OCI-LY1 (cell line): ENCODE results near the gene ANKIB1.

ENCODE experiments used
- H2AFZ ChIP-seq: fragments of 200-600 bp; sonication (generic), shearing (Covaris generic); 2 replicates; pipeline ENCODE4 v1.6.0; 2014; ENCODE audit warnings: antibody characterized with exemption, mild to moderate bottlenecking, low read length
- H3F3A ChIP-seq: fragments of 200-600 bp; sonication (generic), shearing (Covaris generic); 2 replicates; pipeline ENCODE4 v1.6.0; 2014; ENCODE audit warnings: mild to moderate bottlenecking, antibody characterized with exemption, low read length, moderate library complexity; ENCODE audit not compliant: insufficient read depth
- H3K27ac ChIP-seq: fragments of 200-600 bp; sonication (generic); 2 replicates; pipeline ENCODE4 v1.5.1; 2014; ENCODE audit warnings: low read length, mixed run types, mild to moderate bottlenecking, low read depth; ENCODE audit not compliant: poor library complexity, severe bottlenecking
- H3K27me3 ChIP-seq: fragments of 200-600 bp; sonication (generic); 2 replicates; pipeline ENCODE4 v1.6.0; 2014; ENCODE audit warnings: antibody characterized with exemption, mild to moderate bottlenecking, low read length, moderate library complexity; ENCODE audit not compliant: insufficient read depth
- H3K36me3 ChIP-seq: fragments of 200-600 bp; sonication (generic); 2 replicates; pipeline ENCODE4 v1.6.1; 2014; ENCODE audit warnings: mild to moderate bottlenecking, antibody characterized with exemption, low read length, moderate library complexity, mixed read lengths; ENCODE audit not compliant: insufficient read depth
- H3K4me1 ChIP-seq: fragments of 200-600 bp; sonication (generic); 2 replicates; pipeline ENCODE4 v1.5.1; 2014; ENCODE audit warnings: mild to moderate bottlenecking, low read length, moderate library complexity; ENCODE audit not compliant: insufficient read depth, severe bottlenecking
- H3K4me2 ChIP-seq: fragments of 200-600 bp; sonication (generic), shearing (Covaris generic); 2 replicates; pipeline ENCODE4 v1.6.1; 2014; ENCODE audit warnings: low read length
- H3K4me3 ChIP-seq: fragments of 200-600 bp; sonication (generic); 2 replicates; pipeline ENCODE4 v1.5.1; 2014; ENCODE audit warnings: low read length, low read depth, mild to moderate bottlenecking, mixed read lengths; ENCODE audit not compliant: poor library complexity, severe bottlenecking
- H3K79me2 ChIP-seq: fragments of 200-600 bp; shearing (Covaris generic); 2 replicates; pipeline ENCODE4 v1.6.1; 2016; ENCODE audit warnings: mixed run types, low read length, mixed read lengths; ENCODE audit not compliant: insufficient read depth
- H3K9ac ChIP-seq: fragments of 200-600 bp; sonication (generic), shearing (Covaris generic); 2 replicates; pipeline ENCODE4 v1.6.1; 2014; ENCODE audit warnings: mild to moderate bottlenecking, low read length, mixed read lengths
- H3K9me2 ChIP-seq: fragments of 200-600 bp; sonication (generic), shearing (Covaris generic); 2 replicates; pipeline ENCODE4 v1.6.1; 2014; ENCODE audit warnings: low read depth, mild to moderate bottlenecking, low read length, mixed read lengths
- H3K9me3 ChIP-seq: fragments of 200-600 bp; shearing (Covaris generic); 2 replicates; pipeline ENCODE4 v1.6.1; 2014; ENCODE audit warnings: low read length, mixed read lengths
- H4K20me1 ChIP-seq: fragments of 200-600 bp; sonication (generic), shearing (Covaris generic); 2 replicates; pipeline ENCODE4 v1.6.0; 2016; ENCODE audit warnings: mild to moderate bottlenecking, low read length; ENCODE audit not compliant: insufficient read depth
- CTCF ChIP-seq: fragments of 200-600 bp; sonication (generic), shearing (Covaris generic); IDR thresholded peaks from 2 replicates; pipeline ENCODE4 v1.5.1; 2017; ENCODE audit warnings: mild to moderate bottlenecking, antibody characterized with exemption, low read length, moderate library complexity, mixed read lengths
- EZH2 ChIP-seq: fragments of 200-600 bp; sonication (generic), shearing (Covaris generic); IDR thresholded peaks from 2 replicates; pipeline ENCODE4 v1.8.0; 2017; ENCODE audit warnings: borderline replicate concordance, mixed run types, mild to moderate bottlenecking, antibody characterized with exemption, low read length, moderate library complexity, mixed read lengths

Gene ANKIB1

GRCh38 chr7:92281031-92281430 lies 35.3 kb downstream of the ANKIB1 start:
- no peaks in the 10 kb centered on the region for H4K20me1 ChIP-seq
- no peak overlapping the region for H3K9ac ChIP-seq
- no peak for TF ChIP-seq CTCF
- no peak for TF ChIP-seq EZH2
- no peak overlapping the region for H2AFZ ChIP-seq
- peaks cover 7% of the 10 kb centered on the region for H3K4me1 ChIP-seq
- no peaks in the 10 kb centered on the region for H3K9me2 ChIP-seq
- peaks cover 15% of the 10 kb centered on the region for H3K9me3 ChIP-seq
- no peak overlapping the region for H3K4me2 ChIP-seq
- no peak overlapping the region for H3K4me3 ChIP-seq
- peaks cover 30% of the 10 kb centered on the region for H3K79me2 ChIP-seq
- no peak overlapping the region for H3K27ac ChIP-seq
- H3K36me3 ChIP-seq: peaks cover 16% of the 10 kb centered on the region
- no peaks in the 10 kb centered on the region for H3F3A ChIP-seq
- no peaks in the 10 kb centered on the region for H3K27me3 ChIP-seq

- H3K4me3 ChIP-seq: no peak overlapping the region
- no peak overlapping the region for H3K9ac ChIP-seq
- no peak for TF ChIP-seq CTCF
- no peak for TF ChIP-seq EZH2
- no peaks in the 10 kb centered on the region for H3K27me3 ChIP-seq
- H3K27ac ChIP-seq: no peak overlapping the region
- no peaks in the 10 kb centered on the region for H4K20me1 ChIP-seq
- H3K36me3 ChIP-seq: peaks cover 12% of the 10 kb centered on the region
- H3F3A ChIP-seq: no peaks in the 10 kb centered on the region
- no peaks in the 10 kb centered on the region for H3K4me1 ChIP-seq
- peaks cover 33% of the 10 kb centered on the region for H3K79me2 ChIP-seq
- no peak overlapping the region for H2AFZ ChIP-seq
- no peaks in the 10 kb centered on the region for H3K9me2 ChIP-seq
- H3K9me3 ChIP-seq: peaks cover 15% of the 10 kb centered on the region
- H3K4me2 ChIP-seq: no peak overlapping the region
Observed at GRCh38 chr7:92282221-92282814, 36.5 kb downstream of the ANKIB1 start.

- TF ChIP-seq EZH2 (no peak), CTCF (no peak)
- Histone ChIP-seq H3K79me2 (peaks cover 35% of the 10 kb centered on the region), H3K4me1 (no peaks in the 10 kb centered on the region), H3K9me3 (peaks cover 15% of the 10 kb centered on the region), H3K27ac (no peak overlapping the region), H3F3A (no peaks in the 10 kb centered on the region), H3K36me3 (peaks cover 10% of the 10 kb centered on the region; the same call in 1 of the 2 replicates), H4K20me1 (no peaks in the 10 kb centered on the region), H3K4me2 (no peak overlapping the region), H3K4me3 (no peak overlapping the region), H3K9me2 (no peaks in the 10 kb centered on the region), H3K27me3 (no peaks in the 10 kb centered on the region), H3K9ac (no peak overlapping the region), H2AFZ (no peak overlapping the region)
Observed at GRCh38 chr7:92282930-92283329, 37.2 kb downstream of the ANKIB1 start.
